HG02763 (cell line): Measurements from ENCODE around the gene OR8K3.

Experiments used
- ATAC-seq: cut with Tn5 transposase; IDR thresholded peaks from one replicate; pipeline ENCODE4 v1.9.1; 2021; ENCODE audit warnings: mild to moderate bottlenecking, moderate library complexity; ENCODE audit not compliant: unreplicated experiment

The OR8K3 gene

GRCh38 chr11:56314844-56315243, at the start of gene OR8K3:
Gene OR8K3, plus strand, starts transcription at chr11:56315144. Its CDS starts 3,163 bp downstream, at chr11:56318307.
- no peak for ATAC-seq

- no peak for ATAC-seq
Measured at GRCh38 chr11:56271092-56271491, 43.9 kb upstream of the OR8K3 start.

GRCh38 chr11:56273854-56274253, 41.1 kb upstream of the OR8K3 start, which contains the start of gene OR5T1:
Gene OR5T1, plus strand, starts transcription at chr11:56274154. Its CDS starts 1,485 bp downstream, at chr11:56275639.
- no peak for ATAC-seq

- ATAC-seq, result no peak
Measured at GRCh38 chr11:56292154-56292553, 22.8 kb upstream of the OR8K3 start, which contains the start of gene OR8H1. Gene OR8H1, minus strand, starts transcription at chr11:56292254. Its CDS starts 1,192 bp downstream, at chr11:56291062.

GRCh38 chr11:56296898-56297297, 18.0 kb upstream of the OR8K3 start:
- no peak for ATAC-seq

- no peak for ATAC-seq
Measured at GRCh38 chr11:56307836-56308235, 7.1 kb upstream of the OR8K3 start.

GRCh38 chr11:56331861-56332491, 17.0 kb downstream of the OR8K3 start:
- ATAC-seq, result no peak

GRCh38 chr11:56333156-56333555, 18.2 kb downstream of the OR8K3 start:
- ATAC-seq, result no peak

- ATAC-seq, result no peak
Measured at GRCh38 chr11:56340289-56340688, 25.3 kb downstream of the OR8K3 start.

- ATAC-seq, result no peak
Measured at GRCh38 chr11:56345739-56346138, 30.8 kb downstream of the OR8K3 start, which contains the start of gene OR8K1. Gene OR8K1, plus strand, starts transcription at chr11:56346039. Its CDS starts 0 bp downstream, at chr11:56346039.

GRCh38 chr11:56353991-56354390, 39.0 kb downstream of the OR8K3 start, which contains the start of gene OR8J1:
Gene OR8J1, plus strand, starts transcription at chr11:56354291. Its CDS starts 5,956 bp downstream, at chr11:56360247.
- ATAC-seq, result no peak
